Endothelial cell of umbilical vein (primary cell): ENCODE measurements around the gene WDR37. TPM values are rescaled to one million over a fixed set of nuclear protein-coding genes. Genes with fewer than 3 reads are reported as not detected.

Source experiments
- BruUV-seq: library from RNA; stranded (reverse); fragments of 400-500 nt; replicated peaks from 2 replicates; lab custom pipeline; 2021; lab: Mats Ljungman, UMichigan
- CTCF ChIA-PET: fragments of 300-600, 350-600 bp; sonication (Branson Sonifier 250); formaldehyde crosslinking; loops from one replicate; lab custom pipeline; 2021; ENCODE audit warnings: antibody characterized with exemption, inconsistent platforms; lab: Charles Lee
- POLR2A ChIA-PET: fragments of 300-600, 350-600 bp; sonication (Branson Sonifier 250); formaldehyde crosslinking; loops from one replicate; lab custom pipeline; 2021; ENCODE audit warnings: antibody characterized with exemption, inconsistent platforms; lab: Charles Lee
- DNase-seq: peaks from one replicate; pipeline ENCODE4 v3.0.0-alpha.2; 2011; ENCODE audit warnings: low read depth, low spot score
- FAIRE-seq: peaks from 2 replicates; lab custom pipeline; 2011; peaks lifted over from hg19 to GRCh38; lab: Jason Lieb, UNC
- H2AFZ ChIP-seq: 2 replicates; pipeline ENCODE4 v1.6.0; 2012; ENCODE audit warnings: low read depth, low read length, control low read depth, inconsistent platforms
- H3K27ac ChIP-seq: 2 replicates; pipeline ENCODE4 v1.5.1; 2011; ENCODE audit warnings: low read depth, mild to moderate bottlenecking, control low read depth, low read length, moderate library complexity; ENCODE audit not compliant: insufficient read depth
- H3K27me3 ChIP-seq, 2 experiments: 2 replicates each; pipeline versions ENCODE4 v1.6.0 to v1.6.1; 2011; ENCODE audit warnings: low read length in 2 of 2, mixed read lengths in 1 of 2; ENCODE audit not compliant: control insufficient read depth in 2 of 2, insufficient read depth in 2 of 2
- H3K36me3 ChIP-seq, 2 experiments: 2 replicates in 1 of 2; 3 replicates in 1 of 2; pipeline ENCODE4 v1.5.1; 2011; ENCODE audit warnings: low read length in 2 of 2, mild to moderate bottlenecking in 1 of 2, moderate library complexity in 1 of 2; ENCODE audit not compliant: control insufficient read depth in 2 of 2, insufficient read depth in 2 of 2; ENCODE audit errors: extremely low read depth in 1 of 2
- H3K4me1 ChIP-seq: 3 replicates; pipeline ENCODE4 v1.5.1; 2011; ENCODE audit warnings: mild to moderate bottlenecking, low read length; ENCODE audit not compliant: control insufficient read depth, insufficient read depth; ENCODE audit errors: extremely low read depth
- H3K4me2 ChIP-seq: 2 replicates; pipeline ENCODE4 v1.6.1; 2011; ENCODE audit warnings: low read length, control low read depth, mixed read lengths; ENCODE audit not compliant: insufficient read depth
- H3K4me3 ChIP-seq, 3 experiments: fragments of 200-600 bp in 1 of 3; sonication (generic), shearing (Covaris generic) in 1 of 3; replicated peaks in 1 of 3; 2 replicates each; pipeline ENCODE4 v1.5.1; 2011 to 2016; ENCODE audit warnings: control low read depth in 3 of 3, low read length in 3 of 3, mild to moderate bottlenecking in 2 of 3, inconsistent platforms in 1 of 3, low read depth in 1 of 3, moderate library complexity in 1 of 3; ENCODE audit not compliant: insufficient read depth in 1 of 3
- H3K79me2 ChIP-seq: 2 replicates; pipeline ENCODE4 v1.6.0; 2012; ENCODE audit warnings: low read length, inconsistent platforms; ENCODE audit not compliant: control insufficient read depth, insufficient read depth
- H3K9ac ChIP-seq: replicated peaks from 2 replicates; pipeline ENCODE3; 2011; ENCODE audit warnings: low read length, control low read depth; ENCODE audit not compliant: insufficient read depth; ENCODE audit errors: extremely low read depth
- H3K9me1 ChIP-seq: replicated peaks from 3 replicates; pipeline ENCODE4 v1.6.0; 2011; ENCODE audit warnings: mild to moderate bottlenecking, low read length; ENCODE audit not compliant: control insufficient read depth, insufficient read depth; ENCODE audit errors: extremely low read depth
- H3K9me3 ChIP-seq: replicated peaks from 2 replicates; pipeline ENCODE4 v1.5.1; 2012; ENCODE audit warnings: low read length, inconsistent platforms; ENCODE audit not compliant: control insufficient read depth, insufficient read depth
- H4K20me1 ChIP-seq: replicated peaks from 2 replicates; pipeline ENCODE3; 2011; ENCODE audit warnings: mild to moderate bottlenecking, low read length; ENCODE audit not compliant: control insufficient read depth, insufficient read depth; ENCODE audit errors: extremely low read depth
- CTCF ChIP-seq, 2 donors: IDR thresholded peaks; 1 replicate in 1 of 2; 2 replicates in 1 of 2; pipeline ENCODE4 v1.5.1; 2011; ENCODE audit warnings: low read length in 2 of 2, mild to moderate bottlenecking in 2 of 2, moderate library complexity in 2 of 2, control low read depth in 1 of 2, inconsistent platforms in 1 of 2, low read depth in 1 of 2; ENCODE audit not compliant: insufficient read depth in 1 of 2; ENCODE audit errors: extremely low read depth in 1 of 2
- EZH2 ChIP-seq: IDR thresholded peaks from 2 replicates; pipeline ENCODE4 v1.6.1; 2012; ENCODE audit warnings: borderline replicate concordance, low read depth, mild to moderate bottlenecking, moderate library complexity, low read length, inconsistent platforms; ENCODE audit not compliant: severe bottlenecking
- FOS ChIP-seq: IDR thresholded peaks from 2 replicates; pipeline ENCODE4 v1.6.1; 2011; ENCODE audit warnings: mild to moderate bottlenecking, low read length, moderate library complexity, borderline replicate concordance; ENCODE audit not compliant: insufficient read depth
- GATA2 ChIP-seq: IDR thresholded peaks from 2 replicates; pipeline ENCODE4 v1.7.0; 2011; ENCODE audit warnings: low read depth, mild to moderate bottlenecking, moderate library complexity, mixed read lengths, low read length; ENCODE audit not compliant: insufficient read length, insufficient read depth
- JUN ChIP-seq: IDR thresholded peaks from 2 replicates; pipeline ENCODE4 v1.6.1; 2011; ENCODE audit warnings: borderline replicate concordance, low read depth; ENCODE audit not compliant: insufficient read length, insufficient read depth
- MAX ChIP-seq: IDR thresholded peaks from 2 replicates; pipeline ENCODE4 v1.6.1; 2011; ENCODE audit not compliant: insufficient read depth, insufficient read length
- MYC ChIP-seq: IDR thresholded peaks from one replicate; pipeline ENCODE4 v1.6.1; 2011; ENCODE audit warnings: mild to moderate bottlenecking, low read depth, low read length
- POLR2A ChIP-seq: IDR thresholded peaks from 2 replicates; pipeline ENCODE4 v1.6.1; 2012; ENCODE audit warnings: low read depth, mild to moderate bottlenecking, control low read depth, low read length
- POLR2AphosphoS5 ChIP-seq: IDR thresholded peaks from 2 replicates; pipeline ENCODE4 v1.6.1; 2012; ENCODE audit warnings: low read depth, mild to moderate bottlenecking, control low read depth, low read length, moderate library complexity; ENCODE audit not compliant: insufficient read depth
- dilution Hi-C: fragments of 300-500 bp; cut with MboI; formaldehyde crosslinking; loops from one replicate; pipeline ENCODE4 v1.15.0; 2019; ENCODE audit warnings: low sequenced_read_pairs; ENCODE audit not compliant: extremely low pct_ligation_motif_present
- intact Hi-C: fragments of 100-400 bp; cut with micrococcal nuclease; formaldehyde crosslinking; loops from one replicate; pipeline ENCODE4 v1.10.0; 2022
- polyA plus RNA-seq, 4 experiments: library from polyadenylated mRNA; depleted of rRNA in 3 of 4; stranded (reverse) in 3 of 4; unstranded in 1 of 4; fragments of >200 nt; gene quantifications; 2 replicates each; pipeline versions ENCODE4 v1.2.1 to v1.2.3, GENCODE V29; 2011 to 2012; ENCODE audit warnings: missing spikeins in 1 of 4
- total RNA-seq: library from RNA; stranded (reverse); gene quantifications from 2 replicates; pipeline ENCODE4 v1.2.3, GENCODE V29; 2021

WDR37 gene
- total and polyA plus RNA-seq, 2 donors (not counting 3 experiments of a cell fraction or from before 2014, with no cell fraction given), result 21.7 to 25.5 TPM

- dilution Hi-C loops (no loop called here), intact Hi-C loops (no loop called here)
- Histone ChIP-seq H3K27me3 (no peaks in the 10 kb centered on the region), H3K4me1 (no peaks in the 10 kb centered on the region), H3K36me3 (peaks cover 2 to 4% of the 10 kb centered on the region in 2 experiments), H3K4me3 (no peak overlapping the region), H3K79me2 (no peaks in the 10 kb centered on the region), H3K9ac (no peak overlapping the region), H3K27ac (no peak overlapping the region), H4K20me1 (no peaks in the 10 kb centered on the region), H3K9me3 (no peaks in the 10 kb centered on the region), H3K9me1 (no peaks in the 10 kb centered on the region), H3K4me2 (no peak overlapping the region), H2AFZ (no peak overlapping the region)
- BruUV-seq, result no TSS peak
- ChIA-PET CTCF (interaction anchor here (1.5 to 1.8 kb wide), 2 partner anchors 8 to 9 kb away, joined by 3 to 6 read pairs; no protein-coding TSS in a partner anchor), POLR2A (no interaction called here)
- FAIRE-seq, result no peak
- TF ChIP-seq POLR2AphosphoS5 (no peak), MYC (no peak), JUN (no peak), POLR2A (no peak), MAX (no peak), FOS (no peak), GATA2 (no peak), CTCF (IDR thresholded peaks at IDR 0.05; ENCODE audit: extremely low read depth in 1 of 2, insufficient read depth in 1 of 2, low read depth in 1 of 2, low read length in 2 of 2) (no peak), EZH2 (no peak)
- DNase-seq, result no peak
Measured at GRCh38 chr10:1035201-1035600, 21.0 kb upstream of the WDR37 start.
